Measurements from ENCODE around the gene TREM1.

The TREM1 gene

DNA sequence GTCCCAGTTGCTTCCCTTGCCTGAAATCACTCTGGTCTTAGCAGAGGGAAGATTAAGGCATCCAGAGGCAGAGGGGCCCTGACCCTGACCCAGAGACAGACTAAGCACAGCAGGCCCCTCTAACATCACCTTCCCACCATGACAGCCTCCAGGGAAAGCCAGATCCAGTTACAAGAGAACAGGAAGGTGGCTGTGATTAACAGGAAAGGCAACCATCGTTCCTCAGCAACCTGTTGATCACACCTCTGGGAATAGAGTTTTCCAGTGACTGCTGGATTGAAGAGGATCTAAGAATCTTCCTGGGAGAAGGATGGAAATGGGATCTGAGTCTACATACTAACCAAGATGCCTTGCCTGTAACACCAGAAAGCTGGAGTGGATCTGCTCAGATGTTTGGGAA lies 5.2 kb upstream of the TREM1 start:
- Histone ChIP-seq H3K9ac (ENCODE audit: low read depth, low read length) (no peak overlapping the region), H3K4me1 (ENCODE audit: control insufficient read depth, insufficient read depth, low read length) (peaks cover 9% of the 10 kb centered on the region), H3K9me3 (ENCODE audit: control insufficient read depth, insufficient read depth, low read length) (peaks cover 8% of the 10 kb centered on the region), H3K27me3 (ENCODE audit: control insufficient read depth, insufficient read depth, low read length) (peaks cover 39% of the 10 kb centered on the region), H3K36me3 (ENCODE audit: control insufficient read depth, insufficient read depth, low read length) (no peaks in the 10 kb centered on the region), H3K4me3 (ENCODE audit: low read depth, low read length) (no peak overlapping the region), H3K27ac (ENCODE audit: low read depth, low read length) (no peak overlapping the region)

DNA sequence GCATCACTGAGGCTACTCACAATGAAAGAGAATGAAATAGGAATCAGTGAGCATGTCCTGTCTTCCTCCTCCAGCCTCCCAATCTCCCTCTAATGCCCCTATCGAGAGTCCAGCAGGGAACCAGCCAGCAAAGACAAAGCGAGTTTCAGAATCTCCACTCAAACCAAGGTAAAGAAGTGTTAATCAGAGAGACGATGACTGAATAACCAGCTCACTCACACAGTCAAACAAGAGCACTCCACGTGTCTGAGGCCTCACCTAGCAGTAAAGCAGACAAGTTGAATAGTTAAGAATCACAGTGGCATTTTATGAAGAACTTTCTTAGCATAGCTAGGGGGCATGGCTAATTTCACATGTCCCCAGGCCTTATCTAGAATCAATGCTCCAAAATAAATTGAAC lies 3.3 kb upstream of the TREM1 start:
- H3K27ac ChIP-seq (ENCODE audit: low read depth, low read length): no peak overlapping the region
- peaks cover 9% of the 10 kb centered on the region for H3K4me1 ChIP-seq (ENCODE audit: control insufficient read depth, insufficient read depth, low read length)
- peaks cover 39% of the 10 kb centered on the region for H3K27me3 ChIP-seq (ENCODE audit: control insufficient read depth, insufficient read depth, low read length)
- no peaks in the 10 kb centered on the region for H3K9me3 ChIP-seq (ENCODE audit: control insufficient read depth, insufficient read depth, low read length)
- H3K36me3 ChIP-seq (ENCODE audit: control insufficient read depth, insufficient read depth, low read length): no peaks in the 10 kb centered on the region
- H3K9ac ChIP-seq (ENCODE audit: low read depth, low read length): no peak overlapping the region
- H3K4me3 ChIP-seq (ENCODE audit: low read depth, low read length): no peak overlapping the region

DNA sequence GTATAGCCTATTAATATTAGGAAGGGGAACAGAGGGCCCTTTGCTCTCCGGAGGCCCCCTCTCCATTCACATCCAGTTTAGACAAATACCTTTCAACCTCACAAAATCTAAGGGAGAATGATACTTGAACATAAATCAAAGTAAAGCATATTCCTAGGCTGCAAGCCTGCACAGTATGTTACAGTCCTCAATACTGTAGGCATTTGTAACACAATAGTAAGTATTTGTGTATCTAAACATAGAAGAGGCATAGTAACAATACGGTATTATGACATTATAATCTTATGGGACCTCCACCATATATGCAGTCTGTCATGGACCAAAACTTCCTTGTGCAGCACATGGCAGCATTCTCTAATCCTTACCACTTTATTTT lies 2.3 kb upstream of the TREM1 start:
- Histone ChIP-seq H3K27ac (ENCODE audit: low read depth, low read length) (no peak overlapping the region), H3K36me3 (ENCODE audit: control insufficient read depth, insufficient read depth, low read length) (no peaks in the 10 kb centered on the region), H3K9ac (ENCODE audit: low read depth, low read length) (no peak overlapping the region), H3K4me1 (ENCODE audit: control insufficient read depth, insufficient read depth, low read length) (peaks cover 9% of the 10 kb centered on the region), H3K4me3 (ENCODE audit: low read depth, low read length) (no peak overlapping the region), H3K27me3 (ENCODE audit: control insufficient read depth, insufficient read depth, low read length) (peaks cover 39% of the 10 kb centered on the region), H3K9me3 (ENCODE audit: control insufficient read depth, insufficient read depth, low read length) (no peaks in the 10 kb centered on the region)

DNA sequence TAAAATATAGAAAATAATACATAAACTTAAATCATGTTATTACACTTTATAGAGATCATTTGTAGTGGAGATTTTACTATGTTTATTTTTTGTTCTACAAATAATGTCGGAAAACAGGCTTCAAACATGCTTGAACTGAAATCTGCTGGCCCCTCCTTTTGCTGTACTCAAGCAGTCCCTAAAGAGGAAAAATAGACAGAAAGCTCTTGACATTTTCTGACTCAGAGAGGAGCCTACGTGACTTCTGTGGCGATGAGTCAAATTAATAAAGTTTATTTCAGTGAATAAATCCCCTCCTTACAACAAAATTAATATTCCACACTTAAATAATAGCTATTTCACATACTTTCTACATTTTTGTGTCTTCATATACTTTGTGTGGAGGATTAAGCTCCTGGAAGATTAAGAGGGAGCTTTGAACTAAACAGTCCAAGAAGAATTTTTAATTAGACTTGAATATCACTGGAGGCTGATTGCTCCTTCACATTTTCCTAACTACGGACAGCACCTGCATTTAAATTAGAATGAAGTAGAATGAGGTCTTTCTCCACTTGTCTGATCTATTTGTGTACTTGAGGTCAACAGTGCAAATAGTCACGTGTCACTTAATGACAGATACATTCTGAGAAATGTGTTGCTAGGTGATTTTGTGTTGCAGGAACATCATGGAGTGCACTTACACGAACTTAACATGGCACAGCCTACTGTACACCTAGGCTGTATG lies 1.7 kb upstream of the TREM1 start:
- H3K36me3 ChIP-seq (ENCODE audit: control insufficient read depth, insufficient read depth, low read length): no peaks in the 10 kb centered on the region
- H3K4me1 ChIP-seq (ENCODE audit: control insufficient read depth, insufficient read depth, low read length): peaks cover 9% of the 10 kb centered on the region
- no peak overlapping the region for H3K9ac ChIP-seq (ENCODE audit: low read depth, low read length)
- peaks cover 37% of the 10 kb centered on the region for H3K27me3 ChIP-seq (ENCODE audit: control insufficient read depth, insufficient read depth, low read length)
- H3K9me3 ChIP-seq (ENCODE audit: control insufficient read depth, insufficient read depth, low read length): no peaks in the 10 kb centered on the region
- no peak overlapping the region for H3K4me3 ChIP-seq (ENCODE audit: low read depth, low read length)
- H3K27ac ChIP-seq (ENCODE audit: low read depth, low read length): no peak overlapping the region

DNA sequence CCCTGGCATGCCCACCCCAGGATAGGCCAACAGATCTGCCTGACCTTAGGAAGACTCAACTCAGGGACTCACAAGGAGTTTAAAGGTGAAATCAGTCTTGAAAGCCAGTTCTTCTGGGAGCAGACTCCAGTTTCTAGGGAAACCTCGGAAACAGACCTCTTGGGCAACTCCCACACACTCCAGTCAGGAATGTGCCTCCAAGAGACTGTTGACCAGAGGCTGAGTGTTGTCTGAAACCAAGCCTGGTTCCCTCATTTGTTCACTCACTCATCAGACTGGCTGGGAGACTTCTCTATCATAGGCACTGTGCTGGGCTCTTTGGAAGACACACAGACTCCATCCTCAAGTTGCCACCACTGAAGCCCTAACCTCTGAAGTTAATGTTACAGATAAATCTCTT lies 1.8 kb downstream of the TREM1 start:
- Histone ChIP-seq H3K9ac (ENCODE audit: low read depth, low read length) (no peak overlapping the region), H3K4me3 (ENCODE audit: low read depth, low read length) (no peak overlapping the region), H3K9me3 (ENCODE audit: control insufficient read depth, insufficient read depth, low read length) (no peaks in the 10 kb centered on the region), H3K4me1 (ENCODE audit: control insufficient read depth, insufficient read depth, low read length) (peaks cover 4% of the 10 kb centered on the region; the same call in 1 of the 2 replicates), H3K27me3 (ENCODE audit: control insufficient read depth, insufficient read depth, low read length) (peaks cover 6% of the 10 kb centered on the region), H3K36me3 (ENCODE audit: control insufficient read depth, insufficient read depth, low read length) (no peaks in the 10 kb centered on the region), H3K27ac (ENCODE audit: low read depth, low read length) (no peak overlapping the region)

DNA sequence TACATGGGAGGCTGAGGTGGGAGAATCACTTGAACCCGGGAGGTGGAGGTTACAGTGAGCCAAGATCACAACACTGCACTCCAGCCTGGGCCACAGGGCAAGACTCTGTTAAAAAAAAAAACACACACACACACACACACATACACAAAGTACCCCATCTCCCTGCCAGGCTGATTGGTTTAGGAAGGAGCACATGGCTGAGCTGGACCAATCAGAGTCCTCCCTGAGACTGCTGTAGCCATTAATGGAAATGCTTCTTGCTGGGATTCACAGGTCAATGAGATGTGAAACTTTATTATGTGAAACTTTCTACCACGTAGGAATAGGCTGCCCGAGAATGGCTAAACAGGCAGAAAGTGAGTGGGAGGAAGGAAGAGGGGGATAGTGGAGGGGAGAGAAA lies 2.9 kb downstream of the TREM1 start:
- H3K36me3 ChIP-seq (ENCODE audit: control insufficient read depth, insufficient read depth, low read length): no peaks in the 10 kb centered on the region
- H3K4me1 ChIP-seq (ENCODE audit: control insufficient read depth, insufficient read depth, low read length): peaks cover 9% of the 10 kb centered on the region
- H3K4me3 ChIP-seq (ENCODE audit: low read depth, low read length): no peak overlapping the region
- H3K27ac ChIP-seq (ENCODE audit: low read depth, low read length): no peak overlapping the region
- H3K27me3 ChIP-seq (ENCODE audit: control insufficient read depth, insufficient read depth, low read length): no peaks in the 10 kb centered on the region; the same call in 1 of the 2 replicates
- no peak overlapping the region for H3K9ac ChIP-seq (ENCODE audit: low read depth, low read length)
- H3K9me3 ChIP-seq (ENCODE audit: control insufficient read depth, insufficient read depth, low read length): no peaks in the 10 kb centered on the region

DNA sequence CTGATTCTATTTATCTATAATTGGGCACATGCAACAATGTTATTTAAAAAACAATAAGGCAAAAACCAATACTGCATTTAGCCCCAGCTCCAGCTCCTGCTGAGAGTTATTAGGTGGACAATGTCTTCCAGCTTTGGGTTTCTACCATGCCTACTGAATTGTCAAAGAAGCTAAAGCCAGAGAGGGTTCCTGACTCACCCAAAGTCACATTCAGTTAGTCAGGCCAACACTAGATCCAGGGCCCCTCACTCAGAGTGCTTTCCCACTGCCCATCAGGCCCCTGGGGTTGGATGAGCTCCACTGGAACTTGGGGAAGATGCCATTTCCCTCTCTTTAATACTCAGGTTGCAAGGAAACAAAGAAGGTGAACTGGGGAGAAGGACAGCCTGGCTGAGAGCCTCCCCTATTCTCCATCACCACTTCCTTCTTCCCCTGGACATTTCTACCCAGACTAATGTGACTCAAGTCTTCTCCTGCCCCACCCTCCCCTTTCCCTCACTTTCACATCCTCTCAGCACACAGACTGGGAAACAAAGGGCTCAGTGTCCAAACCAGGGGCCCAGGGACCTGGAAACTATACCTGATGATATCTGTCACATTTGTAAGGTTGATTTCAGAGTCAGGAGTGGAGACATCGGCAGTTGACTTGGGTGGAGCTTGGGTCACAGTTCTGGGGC lies 6.0 kb downstream of the TREM1 start:
- Histone ChIP-seq H3K9me3 (ENCODE audit: control insufficient read depth, insufficient read depth, low read length) (no peaks in the 10 kb centered on the region), H3K36me3 (ENCODE audit: control insufficient read depth, insufficient read depth, low read length) (no peaks in the 10 kb centered on the region), H3K9ac (ENCODE audit: low read depth, low read length) (no peak overlapping the region), H3K4me3 (ENCODE audit: low read depth, low read length) (no peak overlapping the region), H3K4me1 (ENCODE audit: control insufficient read depth, insufficient read depth, low read length) (peaks cover 9% of the 10 kb centered on the region), H3K27ac (ENCODE audit: low read depth, low read length) (no peak overlapping the region), H3K27me3 (ENCODE audit: control insufficient read depth, insufficient read depth, low read length) (no peaks in the 10 kb centered on the region; the same call in 1 of the 2 replicates)

DNA sequence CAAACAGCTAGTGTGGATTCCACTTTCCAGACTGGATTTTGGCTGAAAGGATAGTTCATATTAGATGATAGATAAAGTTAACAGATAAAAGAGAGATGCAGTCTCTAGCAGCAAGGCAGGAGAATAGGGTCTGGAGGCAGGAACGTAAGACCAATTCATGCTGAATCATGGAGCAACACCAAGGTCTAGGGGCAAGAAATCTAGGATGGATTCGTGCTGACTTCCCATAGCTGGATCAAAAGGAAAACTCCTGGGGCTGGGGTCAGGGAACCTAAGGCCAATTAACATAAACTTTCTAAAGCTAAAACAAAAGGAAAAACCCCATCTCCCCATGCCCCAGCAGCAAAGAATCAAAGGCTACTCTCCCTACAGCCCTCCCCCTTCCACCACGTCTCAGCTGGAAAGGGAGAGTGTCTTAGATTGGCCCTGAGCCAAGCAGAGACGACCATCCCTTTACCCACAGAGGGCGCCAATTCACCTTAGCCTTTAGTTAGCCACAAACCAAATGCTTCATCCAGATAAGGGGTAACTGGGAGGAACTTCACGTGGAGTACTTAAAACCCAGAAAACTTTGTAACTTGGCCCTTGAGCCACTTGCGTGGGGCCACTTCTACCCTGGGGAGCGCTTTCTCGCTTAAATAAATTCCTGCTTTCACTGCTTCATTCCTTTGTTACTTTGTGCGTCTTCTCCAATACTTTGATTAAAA lies 7.6 kb downstream of the TREM1 start:
- no peak overlapping the region for H3K4me3 ChIP-seq (ENCODE audit: low read depth, low read length)
- peaks cover 9% of the 10 kb centered on the region for H3K4me1 ChIP-seq (ENCODE audit: control insufficient read depth, insufficient read depth, low read length)
- no peaks in the 10 kb centered on the region for H3K27me3 ChIP-seq (ENCODE audit: control insufficient read depth, insufficient read depth, low read length)
- H3K27ac ChIP-seq (ENCODE audit: low read depth, low read length): peak overlapping the region; percentile 32
- no peak overlapping the region for H3K9ac ChIP-seq (ENCODE audit: low read depth, low read length)
- no peaks in the 10 kb centered on the region for H3K36me3 ChIP-seq (ENCODE audit: control insufficient read depth, insufficient read depth, low read length)
- H3K9me3 ChIP-seq (ENCODE audit: control insufficient read depth, insufficient read depth, low read length): no peaks in the 10 kb centered on the region

DNA sequence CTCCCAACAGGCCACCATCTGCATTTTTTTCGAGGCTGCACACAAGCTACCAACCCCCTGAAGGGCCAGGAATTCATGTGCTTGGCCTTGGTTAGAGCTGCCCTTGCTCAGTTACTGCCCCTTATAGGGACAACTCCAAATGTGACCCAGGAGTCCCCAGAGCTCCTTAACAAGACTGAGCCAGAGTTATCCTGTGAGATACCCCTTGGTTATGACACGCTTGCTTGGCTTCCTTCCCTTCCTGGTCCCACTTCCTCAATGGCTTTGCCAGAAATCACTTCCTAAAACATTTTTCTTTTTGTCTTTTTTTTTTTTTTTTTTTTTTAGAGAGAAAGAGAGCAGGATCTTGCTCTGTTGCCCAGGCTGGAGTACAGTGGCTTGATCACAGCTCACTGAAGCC lies 8.9 kb downstream of the TREM1 start:
- no peak overlapping the region for H3K9ac ChIP-seq (ENCODE audit: low read depth, low read length)
- H3K9me3 ChIP-seq (ENCODE audit: control insufficient read depth, insufficient read depth, low read length): no peaks in the 10 kb centered on the region
- no peaks in the 10 kb centered on the region for H3K36me3 ChIP-seq (ENCODE audit: control insufficient read depth, insufficient read depth, low read length)
- H3K4me1 ChIP-seq (ENCODE audit: control insufficient read depth, insufficient read depth, low read length): peaks cover 9% of the 10 kb centered on the region
- no peak overlapping the region for H3K27ac ChIP-seq (ENCODE audit: low read depth, low read length)
- no peaks in the 10 kb centered on the region for H3K27me3 ChIP-seq (ENCODE audit: control insufficient read depth, insufficient read depth, low read length)
- H3K4me3 ChIP-seq (ENCODE audit: low read depth, low read length): no peak overlapping the region

DNA sequence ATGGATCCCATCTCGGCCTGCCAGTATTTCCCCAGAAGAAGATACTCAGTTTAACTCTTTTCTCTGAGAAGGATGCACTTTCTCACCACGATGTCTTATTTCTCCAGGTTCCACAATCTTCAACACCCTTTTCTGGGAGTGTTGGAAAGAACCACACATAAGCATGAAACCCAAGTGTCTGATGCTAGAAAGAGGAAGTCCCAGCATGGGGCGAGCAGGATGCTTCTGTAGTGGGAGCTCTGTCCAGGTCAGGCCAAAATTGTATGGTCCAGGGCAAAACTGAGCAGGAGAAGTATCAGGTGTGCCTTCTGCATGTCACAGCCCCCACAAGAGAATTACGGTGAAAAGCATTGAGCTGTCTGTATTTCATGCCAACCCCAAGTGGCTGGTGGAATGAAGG lies 11.0 kb downstream of the TREM1 start:
- H3K4me3 ChIP-seq (ENCODE audit: low read depth, low read length): no peak overlapping the region
- no peaks in the 10 kb centered on the region for H3K9me3 ChIP-seq (ENCODE audit: control insufficient read depth, insufficient read depth, low read length)
- H3K9ac ChIP-seq (ENCODE audit: low read depth, low read length): no peak overlapping the region
- H3K4me1 ChIP-seq (ENCODE audit: control insufficient read depth, insufficient read depth, low read length): peaks cover 9% of the 10 kb centered on the region
- no peak overlapping the region for H3K27ac ChIP-seq (ENCODE audit: low read depth, low read length)
- H3K36me3 ChIP-seq (ENCODE audit: control insufficient read depth, insufficient read depth, low read length): no peaks in the 10 kb centered on the region
- no peaks in the 10 kb centered on the region for H3K27me3 ChIP-seq (ENCODE audit: control insufficient read depth, insufficient read depth, low read length)

DNA sequence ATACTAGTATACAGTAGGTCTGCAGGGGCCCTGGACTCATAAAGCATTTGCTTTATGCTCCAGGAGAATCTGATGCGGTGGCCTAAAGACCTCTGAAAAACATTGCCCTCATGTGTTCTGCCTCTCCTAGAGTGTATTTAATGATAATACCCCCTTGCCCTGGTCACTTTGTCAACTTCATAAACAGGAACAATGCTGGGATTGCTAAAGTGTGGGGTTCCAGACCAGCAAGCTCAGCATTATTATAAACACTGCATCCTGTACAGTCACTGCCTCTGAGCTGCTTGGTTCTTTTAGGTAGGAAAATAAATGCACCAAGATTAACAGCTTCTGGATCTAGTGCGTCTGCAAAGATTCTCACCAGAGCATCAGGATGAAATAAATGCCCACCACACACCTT lies 12.2 kb downstream of the TREM1 start:
- H3K36me3 ChIP-seq (ENCODE audit: control insufficient read depth, insufficient read depth, low read length): no peaks in the 10 kb centered on the region
- H3K4me3 ChIP-seq (ENCODE audit: low read depth, low read length): no peak overlapping the region
- H3K9me3 ChIP-seq (ENCODE audit: control insufficient read depth, insufficient read depth, low read length): no peaks in the 10 kb centered on the region
- peaks cover 7% of the 10 kb centered on the region for H3K4me1 ChIP-seq (ENCODE audit: control insufficient read depth, insufficient read depth, low read length)
- no peak overlapping the region for H3K27ac ChIP-seq (ENCODE audit: low read depth, low read length)
- H3K9ac ChIP-seq (ENCODE audit: low read depth, low read length): no peak overlapping the region
- H3K27me3 ChIP-seq (ENCODE audit: control insufficient read depth, insufficient read depth, low read length): no peaks in the 10 kb centered on the region
